Psoas muscle (tissue), 8 donors: ENCODE data around the gene USP19. TPM values are rescaled to one million over a fixed set of nuclear protein-coding genes. Genes with fewer than 3 reads are reported as not detected.

Source experiments
- ATAC-seq, 4 donors: fragments of 200-7000 bp; cut with Tn5 transposase; one replicate each; pipeline ENCODE4 v1.9.1; 2020; ENCODE audit warnings: moderate library complexity in 3 of 4, mild to moderate bottlenecking in 2 of 4
- DNase-seq, 2 donors: peaks; one replicate each; pipeline ENCODE4 v3.0.0-alpha.2; 2020
- H3K27ac ChIP-seq: fragments of 200-600 bp; one replicate; pipeline ENCODE4 v1.8.0; 2022
- H3K27me3 ChIP-seq, 3 donors: fragments of 200-600 bp in 1 of 3; one replicate each; pipeline versions ENCODE4 v1.6.1 to v1.8.0; 2013 to 2022; ENCODE audit warnings: low read length in 2 of 3, mild to moderate bottlenecking in 2 of 3, moderate library complexity in 1 of 3; ENCODE audit not compliant: insufficient read depth in 3 of 3
- H3K36me3 ChIP-seq, 2 donors: fragments of 200-600 bp in 1 of 2; one replicate each; pipeline versions ENCODE4 v1.6.1 to v1.8.0; 2013 to 2022; ENCODE audit warnings: low read depth in 1 of 2, mild to moderate bottlenecking in 1 of 2, moderate library complexity in 1 of 2; ENCODE audit not compliant: insufficient read depth in 1 of 2
- H3K4me1 ChIP-seq: fragments of 200-600 bp; one replicate; pipeline ENCODE4 v1.8.0; 2022
- H3K4me3 ChIP-seq: fragments of 200-600 bp; one replicate; pipeline ENCODE4 v1.8.0; 2022; ENCODE audit warnings: mild to moderate bottlenecking
- H3K9me3 ChIP-seq: fragments of 200-600 bp; one replicate; pipeline ENCODE4 v1.8.0; 2022
- CTCF ChIP-seq: fragments of 200-600 bp; IDR thresholded peaks from one replicate; pipeline ENCODE4 v1.8.0; 2022; ENCODE audit warnings: antibody characterized with exemption
- WGBS, 3 donors: extraction: QIAGEN DNeasy Blood & Tissue Kit; methylation state at CpG; one replicate each; pipeline versions ENCODE4 v1.1.6 to v1.1.7; 2013; 5-methylcytosine and 5-hydroxymethylcytosine counted together
- intact Hi-C, 2 donors: fragments of 100-400 bp; cut with DNase I; formaldehyde crosslinking; loops; one replicate each; pipeline versions ENCODE4 v1.11.0 to v1.14.2; 2022
- polyA plus RNA-seq, 3 donors: library from polyadenylated mRNA; stranded (reverse); fragments of 200-250 nt; gene quantifications; one replicate each; pipeline ENCODE4 v1.2.3, GENCODE V29; 2013
- total RNA-seq, 4 donors: library from RNA; stranded (reverse); fragmentation: NEBNext Ultra II Directional in 2 of 4; extraction: Animal tissue kit (Norgen Biotek cat#: 25700) in 2 of 4; gene quantifications; one replicate each; pipeline versions ENCODE4 v1.2.1 to v1.2.4, GENCODE V29; 2021 to 2023
- donor health status: healthy with polysubstance abuse.
- donor health status: DM: no; HTN: no; CAD: no; lungs with moderate emphysema.
- donor health status: Bipolar disorder and iron deficiency.
- donor health status: healthy.
- donor health status: DM: yes; HTN: yes; CAD: no.
- donor health status: DM: no; HTN: no; CAD: no.
- donor health status: DM: no; HTN: no; CAD: no.
- donor health status: DM: yes; HTN: yes; CAD: no.

Gene USP19
- total and polyA plus RNA-seq, 7 donors, result 29.5 to 109 (median 91.1) TPM

DNA sequence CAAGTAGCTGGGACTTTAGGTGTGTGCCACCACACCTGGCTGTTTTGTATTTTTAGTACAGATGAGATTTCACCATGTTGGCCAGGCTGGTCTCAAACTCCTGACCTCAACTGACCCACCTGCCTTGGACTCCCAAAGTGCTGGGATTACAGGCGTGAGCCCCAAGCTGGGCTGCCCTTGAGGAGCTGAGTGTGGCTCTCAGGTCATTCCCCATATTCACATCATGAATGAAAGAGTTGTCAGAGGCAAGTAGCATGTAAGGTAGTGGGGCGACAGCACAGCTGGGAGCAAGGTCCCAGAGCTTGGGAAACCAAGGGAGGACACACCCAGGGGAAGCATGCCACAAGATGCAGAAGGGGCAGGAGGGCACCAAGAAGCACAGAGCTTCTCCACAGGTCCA is 40.6 kb upstream of the USP19 start:
- no peaks in the 10 kb centered on the region for H3K27me3 ChIP-seq
- H3K27ac ChIP-seq, result no peak overlapping the region
- DNase-seq (no peak), ATAC-seq (no peak)
- TF ChIP-seq CTCF, result no peak
- H3K36me3 ChIP-seq, result peaks cover 5 to 16% of the 10 kb centered on the region in 2 donors
- intact Hi-C loops, result no loop called here
- no peaks in the 10 kb centered on the region for H3K9me3 ChIP-seq
- no peak overlapping the region for H3K4me3 ChIP-seq
- H3K4me1 ChIP-seq, result peaks cover 11% of the 10 kb centered on the region
- WGBS, 3 donors, result 61 to 83% (median 63%) methylated on average over 2 of the region's 2 CpGs

- Histone ChIP-seq H3K4me1 (peaks cover 3% of the 10 kb centered on the region), H3K27ac (no peak overlapping the region), H3K36me3 (peaks cover 3 to 14% of the 10 kb centered on the region in 2 donors), H3K4me3 (no peak overlapping the region), H3K27me3 (no peaks in the 10 kb centered on the region), H3K9me3 (no peaks in the 10 kb centered on the region)
- 51 to 64% (median 61%) methylated on average over 2 of the region's 2 CpGs for WGBS, 3 donors
- ATAC-seq, result peak in 1 of 4 donors; percentile 9
- intact Hi-C loops, result no loop called here
- TF ChIP-seq CTCF, result no peak
- DNase-seq, result no peak
These were observed 38.2 kb upstream of the USP19 start for GRCh38 chr3:49158792-49159191.

GRCh38 chr3:49158103-49158709 is 37.6 kb upstream of the USP19 start:
- Histone ChIP-seq H3K9me3 (no peaks in the 10 kb centered on the region), H3K36me3 (peaks cover 2 to 8% of the 10 kb centered on the region in 2 donors), H3K4me1 (peaks cover 3% of the 10 kb centered on the region), H3K4me3 (no peak overlapping the region), H3K27ac (no peak overlapping the region), H3K27me3 (no peaks in the 10 kb centered on the region)
- 68 to 84% (median 74%) methylated on average over 5 of the region's 5 CpGs for WGBS, 3 donors
- ATAC-seq (peak in 2 of 4 donors; percentile 51 to 67), DNase-seq (peak in 1 of 2 donors; percentile 63)
- intact Hi-C loops, result no loop called here
- TF ChIP-seq CTCF, result no peak

DNA sequence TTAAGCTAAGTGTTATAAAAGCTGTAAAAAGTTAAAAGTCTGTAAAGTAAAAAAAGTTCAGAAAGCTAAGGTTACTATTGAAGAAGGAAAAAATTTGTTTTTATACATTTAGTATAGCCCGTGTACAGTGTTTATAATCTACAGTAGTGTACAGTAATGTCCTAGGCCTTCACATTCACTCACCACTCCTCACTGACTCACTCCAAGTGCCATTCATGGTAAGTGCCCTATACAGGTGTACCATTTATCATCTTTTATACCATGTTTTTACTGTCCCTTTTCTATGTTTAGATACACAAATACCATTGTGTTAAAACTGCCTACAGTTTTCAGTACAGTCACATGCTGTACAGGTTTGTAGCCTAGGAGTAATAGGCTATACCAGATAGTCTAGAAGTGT is 36.7 kb upstream of the USP19 start:
- TF ChIP-seq CTCF, result no peak
- no peak for ATAC-seq
- H3K27ac ChIP-seq, result no peak overlapping the region
- intact Hi-C loops, result no loop called here
- no peak overlapping the region for H3K4me3 ChIP-seq
- peaks cover 3% of the 10 kb centered on the region for H3K4me1 ChIP-seq
- peaks cover 0 to 2% of the 10 kb centered on the region in 2 donors for H3K36me3 ChIP-seq
- no peaks in the 10 kb centered on the region for H3K27me3 ChIP-seq
- no peak for DNase-seq
- no peaks in the 10 kb centered on the region for H3K9me3 ChIP-seq
- 64 to 79% (median 67%) methylated on average over 1 of the region's 1 CpG for WGBS, 3 donors
